Tibial nerve (tissue), 4 donors: ENCODE data around the gene IRF2BPL. TPM values are rescaled to one million over a fixed set of nuclear protein-coding genes. Genes with fewer than 3 reads are reported as not detected.
A peak's percentile ranks its signal among the peaks of the same experiment; 100 is the strongest.

ENCODE experiments used
- DNase-seq, 2 donors: peaks; one replicate each; pipeline ENCODE4 v3.0.0-alpha.2; 2019; ENCODE audit warnings: low spot score in 2 of 2
- H3K27ac ChIP-seq, 4 donors: fragments of 200-600 bp; sonication (generic) in 3 of 4; one replicate each; pipeline ENCODE4 v1.5.1; 2017 to 2019; ENCODE audit warnings: mild to moderate bottlenecking in 1 of 4
- H3K27me3 ChIP-seq, 2 donors: fragments of 200-600 bp; sonication (generic) in 1 of 2; one replicate each; pipeline versions ENCODE4 v1.5.1 to v1.6.0; 2017 to 2019
- H3K36me3 ChIP-seq, 3 donors: fragments of 200-600 bp; sonication (generic); one replicate each; pipeline ENCODE4 v1.5.1; 2018 to 2019
- H3K4me1 ChIP-seq, 4 donors: fragments of 200-600 bp; sonication (generic) in 3 of 4; one replicate each; pipeline ENCODE4 v1.5.1; 2017 to 2019
- H3K4me3 ChIP-seq, 4 donors: fragments of 200-600 bp; sonication (generic) in 3 of 4; one replicate each; pipeline ENCODE4 v1.5.1; 2017 to 2019; ENCODE audit warnings: mild to moderate bottlenecking in 1 of 4, moderate library complexity in 1 of 4
- H3K9me3 ChIP-seq, 4 donors: fragments of 200-600 bp; sonication (generic) in 3 of 4; one replicate each; pipeline ENCODE4 v1.5.1; 2017 to 2019
- EP300 ChIP-seq, 2 donors: sonication (generic); formaldehyde crosslinking; IDR thresholded peaks; one replicate each; pipeline ENCODE4 v1.6.1; 2017; ENCODE audit warnings: antibody characterized with exemption in 2 of 2, mild to moderate bottlenecking in 1 of 2
- POLR2A ChIP-seq, 2 donors: fragments of 450-650 bp; IDR thresholded peaks; one replicate each; pipeline ENCODE4 v1.6.1; 2017; ENCODE audit warnings: antibody characterized with exemption in 2 of 2, mild to moderate bottlenecking in 2 of 2, moderate library complexity in 2 of 2
- WGBS, 2 donors: methylation state at CpG; one replicate each; pipeline ENCODE4 v1.1.5; 2018; 5-methylcytosine and 5-hydroxymethylcytosine counted together
- total RNA-seq, 4 donors: library from RNA; depleted of rRNA; stranded (reverse); fragments of >200 nt; gene quantifications; one replicate each; pipeline ENCODE4 v1.1.0, GENCODE V29; 2016
- TF ChIP-seq, protein P1 (sequence below), 5 experiments: fragments of 200-600 bp in 3 of 5; fragments of 450-650 bp in 2 of 5; sonication (generic) in 3 of 5; IDR thresholded peaks; one replicate each; pipeline ENCODE4 v1.5.1; 2016 to 2019; ENCODE audit warnings: antibody characterized with exemption in 5 of 5, mild to moderate bottlenecking in 3 of 5, moderate library complexity in 2 of 5

Gene IRF2BPL
- total RNA-seq, 4 donors from 2014 or later: 52.4 to 69.2 (median 60.7) TPM

DNA sequence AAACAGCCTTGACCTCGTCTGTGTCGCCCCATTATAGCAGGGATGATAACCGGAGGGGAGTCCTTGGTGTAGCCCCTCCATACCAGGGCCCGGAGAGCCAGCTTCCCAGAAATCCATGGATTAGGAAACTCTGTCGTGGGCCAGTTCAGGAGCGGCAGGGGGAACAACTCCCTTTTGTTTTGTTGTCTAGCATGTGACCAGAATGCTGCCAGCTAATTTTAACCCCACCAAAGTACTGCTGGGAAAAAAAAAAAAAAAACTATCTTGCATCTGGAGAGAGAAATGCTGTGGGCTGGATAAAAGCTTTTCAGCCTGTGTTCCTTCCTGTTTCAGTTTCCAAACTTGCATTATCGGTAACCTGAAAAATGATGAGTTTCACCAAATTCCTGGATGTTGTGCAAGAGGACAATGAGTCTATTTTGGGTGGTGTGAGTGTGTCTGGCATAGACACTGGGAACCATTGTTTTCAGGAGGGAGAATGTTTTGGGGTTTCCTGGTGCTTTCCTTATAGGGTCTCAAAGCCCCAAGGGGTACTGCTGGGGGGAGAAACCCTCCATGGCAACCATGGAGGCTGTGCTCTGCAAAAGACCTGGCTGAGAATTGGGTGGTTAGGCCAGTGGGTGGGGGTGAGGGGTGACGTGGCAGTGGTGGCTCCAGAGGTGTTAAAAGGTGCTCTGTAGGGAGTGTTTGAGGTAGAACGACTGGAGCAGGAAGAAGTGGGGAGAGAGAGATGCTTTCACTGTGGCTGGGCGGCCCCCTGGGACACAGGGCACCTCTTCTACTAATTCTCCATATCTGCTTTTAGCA lies 14.9 kb upstream of the IRF2BPL start:
- DNase-seq: peak in 1 of 2 donors; percentile 71

DNA sequence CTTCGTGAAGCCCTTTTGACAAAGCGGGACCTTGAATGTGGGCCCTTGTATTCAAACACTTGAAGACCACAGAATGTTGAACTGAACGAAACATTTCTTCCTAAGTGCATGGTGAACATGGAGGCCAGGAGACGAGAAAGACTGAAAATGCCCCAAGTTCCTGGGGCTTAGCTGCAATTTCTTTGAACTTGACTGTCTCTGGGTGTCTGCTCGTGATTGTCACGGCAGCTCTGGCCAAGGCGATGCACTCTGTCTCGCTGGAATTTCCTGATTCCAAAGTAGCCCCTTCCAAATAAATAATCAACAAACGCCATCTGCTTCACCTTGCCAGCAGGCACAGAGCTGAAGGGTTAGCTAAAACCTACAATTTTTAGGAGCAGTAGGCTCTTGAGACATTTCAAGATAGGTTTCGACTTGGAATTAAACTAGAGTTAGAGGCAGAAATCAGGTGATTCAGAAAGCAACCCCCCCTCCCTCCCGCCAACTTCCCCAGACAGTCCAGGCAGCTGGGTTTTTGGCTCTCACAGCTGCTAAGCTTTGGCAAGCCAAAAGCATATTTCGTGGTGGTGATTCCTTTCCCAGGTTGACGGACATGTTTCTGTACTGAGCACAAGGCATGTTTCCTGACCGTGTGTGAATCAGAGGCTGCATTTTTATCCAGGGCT lies 13.5 kb upstream of the IRF2BPL start:
- Histone ChIP-seq H3K27me3 (no peaks in the 10 kb centered on the region), H3K36me3 (no peaks in the 10 kb centered on the region), H3K4me3 (no peak overlapping the region), H3K4me1 (peaks cover 6 to 97% (median 89%) of the 10 kb centered on the region in 4 donors), H3K27ac (peak overlapping the region; percentile 83 to 99 (median 91)), H3K9me3 (no peaks in the 10 kb centered on the region)
- TF ChIP-seq EP300 (IDR thresholded peaks at IDR 0.05): peak in 1 of 2 donors; percentile 78
- TF ChIP-seq POLR2A (IDR thresholded peaks at IDR 0.05): no peak
- TF ChIP-seq, protein P1, sequence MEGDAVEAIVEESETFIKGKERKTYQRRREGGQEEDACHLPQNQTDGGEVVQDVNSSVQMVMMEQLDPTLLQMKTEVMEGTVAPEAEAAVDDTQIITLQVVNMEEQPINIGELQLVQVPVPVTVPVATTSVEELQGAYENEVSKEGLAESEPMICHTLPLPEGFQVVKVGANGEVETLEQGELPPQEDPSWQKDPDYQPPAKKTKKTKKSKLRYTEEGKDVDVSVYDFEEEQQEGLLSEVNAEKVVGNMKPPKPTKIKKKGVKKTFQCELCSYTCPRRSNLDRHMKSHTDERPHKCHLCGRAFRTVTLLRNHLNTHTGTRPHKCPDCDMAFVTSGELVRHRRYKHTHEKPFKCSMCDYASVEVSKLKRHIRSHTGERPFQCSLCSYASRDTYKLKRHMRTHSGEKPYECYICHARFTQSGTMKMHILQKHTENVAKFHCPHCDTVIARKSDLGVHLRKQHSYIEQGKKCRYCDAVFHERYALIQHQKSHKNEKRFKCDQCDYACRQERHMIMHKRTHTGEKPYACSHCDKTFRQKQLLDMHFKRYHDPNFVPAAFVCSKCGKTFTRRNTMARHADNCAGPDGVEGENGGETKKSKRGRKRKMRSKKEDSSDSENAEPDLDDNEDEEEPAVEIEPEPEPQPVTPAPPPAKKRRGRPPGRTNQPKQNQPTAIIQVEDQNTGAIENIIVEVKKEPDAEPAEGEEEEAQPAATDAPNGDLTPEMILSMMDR (IDR thresholded peaks at IDR 0.05): no peak
- WGBS, 2 donors: 13 to 18% methylated on average over 14 of the region's 14 CpGs
- peak in 1 of 2 donors; percentile 55 for DNase-seq

More for the DNA sequence above, 14.9 kb upstream of the IRF2BPL start:
- Histone ChIP-seq H3K4me1 (peaks cover 3 to 87% (median 76%) of the 10 kb centered on the region in 4 donors), H3K36me3 (no peaks in the 10 kb centered on the region), H3K9me3 (no peaks in the 10 kb centered on the region), H3K27ac (peak overlapping the region; percentile 83 to 99 (median 91)), H3K4me3 (peak overlapping the region in 2 of 4 donors; percentile 4 to 26), H3K27me3 (no peaks in the 10 kb centered on the region)
- TF ChIP-seq, protein P1 (IDR thresholded peaks at IDR 0.05): no peak
- TF ChIP-seq EP300 (IDR thresholded peaks at IDR 0.05) (peak; percentile 65 to 99), POLR2A (IDR thresholded peaks at IDR 0.05) (no peak)
- WGBS, 2 donors: 7 to 8% methylated on average over 10 of the region's 10 CpGs

DNA sequence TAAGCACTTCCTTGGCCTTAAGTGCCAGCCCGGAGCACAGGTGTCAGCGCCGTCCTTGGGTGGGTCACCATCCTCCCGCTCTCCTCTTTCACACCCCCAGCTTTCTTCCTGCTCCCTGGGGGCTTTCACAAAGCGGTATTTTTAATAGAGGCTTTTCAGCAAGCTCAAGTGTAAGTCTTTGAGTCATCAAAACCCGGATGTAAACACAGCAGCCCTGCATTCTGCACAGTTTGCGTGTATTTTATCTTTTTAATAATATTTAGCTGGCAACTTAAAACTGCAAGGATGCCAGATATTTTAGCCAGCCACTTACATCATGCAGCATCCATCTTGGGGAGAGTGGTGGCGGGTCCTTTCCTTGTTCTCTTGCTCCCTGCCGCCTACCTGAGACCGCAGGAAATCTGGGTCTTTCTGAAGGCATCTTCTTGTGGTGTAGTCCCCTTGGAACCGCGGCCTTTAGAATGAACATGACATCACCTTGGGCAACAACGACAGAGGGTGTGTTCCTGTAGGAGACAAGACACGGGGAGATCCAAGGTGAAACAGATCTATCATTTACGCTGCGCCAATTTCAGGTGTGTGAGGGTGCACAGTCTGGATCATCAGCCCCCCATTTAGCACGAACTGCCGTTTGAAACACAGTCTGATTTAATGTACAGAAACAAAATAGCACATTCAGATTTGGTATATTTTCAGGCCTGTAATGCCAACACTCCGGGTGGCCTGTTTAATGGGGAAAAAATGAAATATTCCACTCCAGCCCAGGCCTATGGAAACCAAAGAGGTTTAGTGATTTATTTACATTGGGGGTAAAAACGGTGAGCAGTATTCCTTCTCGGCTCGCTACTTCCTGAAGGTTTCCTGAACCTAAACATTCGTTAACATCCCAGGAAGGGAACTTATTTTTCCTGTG lies 12.5 kb upstream of the IRF2BPL start:
- peak overlapping the region in 3 of 4 donors; percentile 22 to 44 (median 24) for H3K4me3 ChIP-seq
- H3K36me3 ChIP-seq: no peaks in the 10 kb centered on the region
- H3K27ac ChIP-seq: peak overlapping the region; percentile 83 to 99 (median 91)
- H3K4me1 ChIP-seq: peaks cover 6 to 97% (median 88%) of the 10 kb centered on the region in 4 donors
- H3K27me3 ChIP-seq: no peaks in the 10 kb centered on the region
- no peak for TF ChIP-seq POLR2A (IDR thresholded peaks at IDR 0.05)
- TF ChIP-seq EP300 (IDR thresholded peaks at IDR 0.05): no peak
- TF ChIP-seq, protein P1 (IDR thresholded peaks at IDR 0.05): no peak
- H3K9me3 ChIP-seq: no peaks in the 10 kb centered on the region
- WGBS, 2 donors: 20 to 21% methylated on average over 23 of the region's 23 CpGs
- DNase-seq: no peak

DNA sequence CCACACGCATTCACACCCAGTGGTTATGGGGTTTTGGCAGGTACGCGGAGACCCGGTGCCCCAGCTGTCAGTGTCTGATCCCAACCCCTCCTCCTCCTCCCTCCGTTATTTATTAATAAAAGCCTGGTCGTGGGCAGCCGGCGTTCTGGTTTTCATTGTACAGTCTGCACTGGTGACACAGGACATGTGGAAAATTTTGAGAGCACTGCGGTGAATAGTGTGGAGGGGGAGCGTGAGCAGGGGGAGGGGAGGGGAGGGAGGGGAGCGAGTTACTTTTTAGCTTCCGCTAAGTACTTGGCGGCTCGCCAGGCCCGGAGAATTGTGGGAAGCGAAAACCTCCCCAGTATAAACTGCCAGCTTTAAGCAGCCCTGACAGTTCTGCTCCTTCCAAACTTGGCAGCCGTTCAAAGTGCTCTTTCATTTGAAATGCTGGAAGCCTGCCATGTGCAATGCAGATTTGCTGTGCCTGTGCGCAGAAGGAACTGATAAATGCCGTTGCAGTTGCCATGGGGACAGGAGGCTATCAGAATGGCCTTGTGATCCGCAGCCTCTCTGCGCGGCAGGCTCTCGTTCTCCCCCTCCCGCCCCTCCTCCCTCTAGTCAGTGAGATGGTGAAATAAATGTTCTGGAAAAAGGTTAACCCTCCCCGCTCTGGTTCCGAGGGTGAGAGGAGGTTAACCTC lies 11.7 kb upstream of the IRF2BPL start:
- no peaks in the 10 kb centered on the region for H3K27me3 ChIP-seq
- DNase-seq: peak; percentile 98 to 99
- no peaks in the 10 kb centered on the region for H3K36me3 ChIP-seq
- H3K4me3 ChIP-seq: peak overlapping the region in 3 of 4 donors; percentile 22 to 44 (median 24)
- H3K27ac ChIP-seq: peak overlapping the region; percentile 83 to 99 (median 91)
- TF ChIP-seq EP300 (IDR thresholded peaks at IDR 0.05): peak; percentile 60 to 98
- TF ChIP-seq, protein P1 (IDR thresholded peaks at IDR 0.05): peak in 1 of 5 experiments; percentile 19
- TF ChIP-seq POLR2A (IDR thresholded peaks at IDR 0.05): peak in 1 of 2 donors; percentile 20
- H3K9me3 ChIP-seq: no peaks in the 10 kb centered on the region
- WGBS, 2 donors: 1% methylated on average over 26 of the region's 26 CpGs
- H3K4me1 ChIP-seq: peaks cover 6 to 93% (median 80%) of the 10 kb centered on the region in 4 donors
